HepG2 (cell line): ENCODE data around the gene PLCB1. TPM values are rescaled to one million over a fixed set of nuclear protein-coding genes. Genes with fewer than 3 reads are reported as not detected.

Experiments used
- AGO1 ChIP-seq: fragments of 200-400 bp; formaldehyde crosslinking; IDR thresholded peaks from 2 replicates; pipeline ENCODE4 v1.6.1; 2017; ENCODE audit warnings: mild to moderate bottlenecking, low read depth, low read length, moderate library complexity; ENCODE audit not compliant: poor library complexity, severe bottlenecking
- ATRX ChIP-seq: sonication (generic); formaldehyde crosslinking; IDR thresholded peaks from 2 replicates; pipeline ENCODE4 v1.4.0; 2020; ENCODE audit warnings: missing genetic modification reagents, borderline replicate concordance
- CBFB ChIP-seq: sonication (generic); formaldehyde crosslinking; IDR thresholded peaks from 2 replicates; pipeline ENCODE4 v1.4.0; 2020; ENCODE audit warnings: missing genetic modification reagents
- CEBPG ChIP-seq: IDR thresholded peaks from 2 replicates; pipeline ENCODE4 v1.6.1; 2016
- CEBPZ ChIP-seq: IDR thresholded peaks from 2 replicates; pipeline ENCODE4 v1.6.1; 2012; ENCODE audit warnings: low read length, improper control_type of control experiment
- FOSL1 ChIP-seq: sonication (generic); formaldehyde crosslinking; IDR thresholded peaks from 2 replicates; pipeline ENCODE4 v1.9.0; 2021; ENCODE audit warnings: missing genetic modification reagents, borderline replicate concordance
- GATA4 ChIP-seq: sonication (generic); IDR thresholded peaks from 2 replicates; pipeline ENCODE4 v1.6.1; 2016; ENCODE audit warnings: antibody characterized with exemption, low read depth, borderline replicate concordance
- HOMEZ ChIP-seq: IDR thresholded peaks from 2 replicates; pipeline ENCODE4 v1.6.1; 2016; ENCODE audit warnings: low read depth
- MAFF ChIP-seq: IDR thresholded peaks from 2 replicates; pipeline ENCODE4 v1.6.1; 2011; ENCODE audit warnings: low read depth, low read length, improper control_type of control experiment
- NR0B2 ChIP-seq: sonication (generic); formaldehyde crosslinking; IDR thresholded peaks from 2 replicates; pipeline ENCODE4 v1.4.0; 2020; ENCODE audit warnings: mild to moderate bottlenecking, missing genetic modification reagents
- ONECUT2 ChIP-seq: sonication (generic); formaldehyde crosslinking; IDR thresholded peaks from 2 replicates; pipeline ENCODE4 v1.4.0; 2020; ENCODE audit warnings: missing genetic modification reagents
- PREB ChIP-seq: sonication (generic); formaldehyde crosslinking; IDR thresholded peaks from 2 replicates; pipeline ENCODE4 v1.4.0; 2020; ENCODE audit warnings: missing genetic modification reagents
- SRF ChIP-seq: IDR thresholded peaks from 2 replicates; pipeline ENCODE4 v1.6.1; 2011; ENCODE audit warnings: mild to moderate bottlenecking, low read depth, low read length, moderate library complexity
- WIZ ChIP-seq: sonication (generic); formaldehyde crosslinking; IDR thresholded peaks from 2 replicates; pipeline ENCODE4 v1.5.1; 2020; ENCODE audit warnings: mild to moderate bottlenecking, missing genetic modification reagents
- ZFAT ChIP-seq: sonication (generic); formaldehyde crosslinking; conservative IDR thresholded peaks from 2 replicates; pipeline ENCODE4 v1.8.1; 2023; ENCODE audit warnings: missing genetic modification reagents, inconsistent platforms
- ZNF225 ChIP-seq: sonication (generic); formaldehyde crosslinking; IDR thresholded peaks from 2 replicates; pipeline ENCODE4 v1.4.0; 2020; ENCODE audit warnings: mild to moderate bottlenecking, missing genetic modification reagents
- ZNF549 ChIP-seq: sonication (generic); formaldehyde crosslinking; IDR thresholded peaks from 2 replicates; pipeline ENCODE4 v1.5.0; 2020; ENCODE audit warnings: missing genetic modification reagents
- ZNF598 ChIP-seq: sonication (generic); formaldehyde crosslinking; IDR thresholded peaks from 2 replicates; pipeline ENCODE4 v1.5.1; 2020; ENCODE audit warnings: mild to moderate bottlenecking, missing genetic modification reagents, borderline replicate concordance
- ZNF660 ChIP-seq: sonication (generic); formaldehyde crosslinking; IDR thresholded peaks from 2 replicates; pipeline ENCODE4 v1.5.1; 2020; ENCODE audit warnings: mild to moderate bottlenecking, low read depth, missing genetic modification reagents, borderline replicate concordance
- ZNF878 ChIP-seq: sonication (generic); formaldehyde crosslinking; IDR thresholded peaks from 2 replicates; pipeline ENCODE4 v1.8.1; 2023; ENCODE audit warnings: mild to moderate bottlenecking, missing genetic modification reagents, moderate library complexity
- polyA plus RNA-seq, 8 experiments: library from polyadenylated mRNA; depleted of rRNA in 3 of 8; stranded (reverse) in 7 of 8; unstranded in 1 of 8; fragments of >200 nt; fragmentation: Illumina TruSeq in 4 of 8; extraction: Trizol in 4 of 8; gene quantifications; 2 replicates each; pipeline versions ENCODE4 v1.2.1 to v1.2.3, GENCODE V29; 2011 to 2016; ENCODE audit warnings: low read depth in 4 of 8, missing spikeins in 1 of 8, mixed read lengths in 1 of 8; ENCODE audit not compliant: insufficient read depth in 1 of 8
- total RNA-seq, 5 experiments: library from RNA; depleted of rRNA; stranded (reverse); fragments of >200 nt; fragmentation: Illumina TruSeq; extraction: Trizol; gene quantifications; 2 replicates each; pipeline ENCODE4 v1.2.3, GENCODE V29; 2016; ENCODE audit warnings: low read depth in 1 of 5

The PLCB1 gene
- total and polyA plus RNA-seq, 2 of the 13 experiments (the other 11 are each of a cell fraction or from before 2014, with no cell fraction given): 42.4 to 55.9 TPM

GRCh38 chr20:8144282-8145245 lies 12.5 kb downstream of the PLCB1 start (continued):
- TF ChIP-seq CEBPZ: no peak
- peak; percentile 95; the same call in 1 of the 2 replicates for TF ChIP-seq GATA4
- peak; percentile 91 for TF ChIP-seq CBFB (CRISPR knock-in tag)
- peak; percentile 97 for TF ChIP-seq ZNF878 (CRISPR knock-in tag)
- peak; percentile 46; the same call in 1 of the 2 replicates for TF ChIP-seq ZNF598 (CRISPR knock-in tag)
- TF ChIP-seq AGO1: no peak
- TF ChIP-seq ZNF549: no peak
- no peak for TF ChIP-seq ZNF660 (CRISPR knock-in tag)
- TF ChIP-seq PREB (CRISPR knock-in tag): no peak
- TF ChIP-seq CEBPG (CRISPR knock-in tag): peak; percentile 100
- TF ChIP-seq WIZ (CRISPR knock-in tag): no peak
- peak; percentile 48; the same call in 1 of the 2 replicates for TF ChIP-seq FOSL1 (CRISPR knock-in tag)
- TF ChIP-seq HOMEZ (CRISPR knock-in tag): peak; percentile 100
- peak; percentile 100 for TF ChIP-seq ONECUT2
- peak; percentile 2; the same call in 1 of the 2 replicates for TF ChIP-seq ATRX (CRISPR knock-in tag)
- TF ChIP-seq MAFF: peak; percentile 66
- TF ChIP-seq NR0B2: no peak
- TF ChIP-seq SRF: peak; percentile 89
- no peak; the same call in 1 of the 2 replicates for TF ChIP-seq ZNF225 (CRISPR knock-in tag)
- TF ChIP-seq ZFAT (CRISPR knock-in tag): no peak
